Activated CD8-positive, alpha-beta memory T cell treated with anti-CD3 and anti-CD28 coated beads, Interleukin-2, amount 50 U/mL, for 48 hours (primary cell): ENCODE measurements around the gene PSG4.
"Not testable (repeated sequence)": the region's sequence is repeated elsewhere in the genome, so short reads cannot be mapped to it uniquely, and the experiment has no call there.

Experiments
- DNase-seq: peaks from one replicate; pipeline ENCODE4 v3.0.0-alpha.2; 2020

Gene PSG4

GRCh38 chr19:43197666-43198397 is 7.6 kb downstream of the PSG4 start:
- not testable (repeated sequence) for DNase-seq

DNA sequence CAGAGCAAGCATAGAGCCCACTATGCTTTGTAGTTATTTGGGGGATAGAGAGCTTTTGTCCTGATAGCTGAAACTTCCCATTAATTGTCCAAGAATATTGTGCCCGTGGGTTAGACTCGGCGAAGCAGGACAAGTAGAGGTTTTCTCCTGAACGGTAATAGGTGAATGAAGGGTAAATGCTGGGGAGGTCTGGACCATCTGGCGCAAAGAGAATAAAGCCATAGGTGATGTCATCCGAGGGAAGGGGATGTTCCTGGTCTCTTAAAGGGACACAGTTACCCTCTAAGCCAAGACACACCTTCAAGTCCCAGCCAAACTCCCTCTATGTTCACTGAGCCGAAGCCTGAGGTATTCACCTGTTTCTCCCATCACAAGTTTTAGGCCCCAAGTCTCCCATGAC is 11.0 kb downstream of the PSG4 start:
- not testable (repeated sequence) for DNase-seq

- DNase-seq: not testable (repeated sequence)
Observed at GRCh38 chr19:43192381-43193155, 12.9 kb downstream of the PSG4 start.

GRCh38 chr19:43188092-43188491 is 17.3 kb downstream of the PSG4 start:
- not testable (repeated sequence) for DNase-seq

GRCh38 chr19:43186311-43186935 is 19.0 kb downstream of the PSG4 start, which contains the start of gene PSG5:
PSG5 (minus strand) TSS chr19:43186536; CDS start chr19:43186405, 131 bp downstream.
- DNase-seq: not testable (repeated sequence)

- not testable (repeated sequence) for DNase-seq
Observed at GRCh38 chr19:43181869-43182771, 23.3 kb downstream of the PSG4 start.

- DNase-seq: not testable (repeated sequence)
Observed at GRCh38 chr19:43179569-43180147, 25.8 kb downstream of the PSG4 start.

DNA sequence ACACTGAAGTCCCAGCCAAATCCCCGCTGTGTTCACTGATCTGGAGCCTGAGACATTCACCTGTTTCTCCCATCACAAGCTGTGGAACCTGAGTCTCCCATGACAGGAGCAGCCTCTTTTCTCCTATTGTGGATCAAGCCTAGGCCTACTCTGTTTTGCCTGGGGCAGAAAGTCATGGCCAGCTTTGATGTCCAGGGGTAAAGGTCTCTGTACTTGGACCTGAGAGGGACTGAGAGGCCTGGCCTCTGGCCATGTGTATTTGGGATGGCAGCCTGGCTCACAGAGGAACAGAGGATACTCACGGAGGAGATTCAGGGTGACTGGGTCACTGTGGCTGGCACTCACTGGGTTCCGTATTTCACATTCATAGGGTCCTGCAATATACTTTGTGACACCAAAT is 26.9 kb downstream of the PSG4 start:
- not testable (repeated sequence) for DNase-seq

GRCh38 chr19:43165906-43166305 is 39.5 kb downstream of the PSG4 start:
- DNase-seq: not testable (repeated sequence)

GRCh38 chr19:43163135-43163534 is 42.3 kb downstream of the PSG4 start:
- DNase-seq: not testable (repeated sequence)

GRCh38 chr19:43162261-43162660 is 43.2 kb downstream of the PSG4 start:
- DNase-seq: not testable (repeated sequence)

DNA sequence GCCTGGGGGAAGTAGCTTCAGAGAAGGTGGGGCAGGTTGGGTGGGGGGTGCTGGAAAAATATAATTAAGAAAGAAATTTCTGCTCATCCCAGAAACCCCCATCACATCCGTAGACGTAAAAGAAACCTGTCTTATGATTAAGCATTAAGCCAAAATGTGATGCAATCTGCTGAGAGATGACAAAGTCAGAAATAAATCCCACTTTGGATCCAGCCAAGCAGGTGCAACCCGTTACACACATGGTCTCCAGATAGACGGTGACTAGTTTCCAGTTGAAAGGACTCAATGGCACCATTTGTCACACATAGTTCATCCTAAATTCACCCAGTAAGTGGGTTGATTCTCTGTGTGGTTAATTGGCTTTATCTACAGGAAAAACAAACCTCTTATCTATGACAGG is 53.2 kb downstream of the PSG4 start:
- DNase-seq: no peak

DNA sequence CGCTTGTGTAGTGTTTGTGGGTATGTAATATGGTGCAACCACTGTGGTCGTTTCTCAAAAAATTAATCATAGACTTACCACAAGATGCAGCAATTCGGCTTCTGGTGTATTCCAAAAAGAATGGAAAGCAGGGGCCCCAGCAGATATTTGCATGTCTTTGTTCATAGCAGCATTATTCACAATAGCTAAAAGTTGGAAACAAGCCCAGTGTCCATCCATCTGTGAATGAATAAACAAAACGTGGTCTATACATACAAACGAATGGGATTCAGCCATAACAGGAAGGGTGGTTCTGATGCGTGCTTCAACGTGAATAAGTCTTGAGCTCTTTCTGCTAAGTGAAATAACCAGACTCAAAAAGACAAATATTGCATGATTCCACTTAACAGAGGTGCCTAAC is 55.6 kb downstream of the PSG4 start:
- DNase-seq: not testable (repeated sequence)

DNA sequence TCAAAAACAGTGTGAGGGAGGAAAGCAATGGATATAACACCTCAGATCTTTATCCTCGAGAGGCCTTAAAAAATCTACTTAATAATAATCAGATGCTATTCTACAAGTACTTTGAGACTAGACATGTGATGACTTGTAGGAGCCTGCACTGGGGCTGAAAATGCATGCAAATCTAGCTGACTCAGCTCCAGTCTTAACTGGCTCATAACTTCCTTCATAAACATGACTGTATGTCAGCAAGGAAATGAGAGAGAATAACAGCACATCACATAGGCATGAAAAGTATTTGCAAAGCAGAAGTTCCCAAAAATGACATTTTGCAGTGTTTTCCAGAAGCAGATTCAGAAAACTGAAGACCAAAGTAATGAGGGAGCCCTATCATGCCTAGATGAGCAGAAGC is 57.2 kb downstream of the PSG4 start:
- no peak for DNase-seq
